IMR-90 (cell line): ENCODE measurements around the gene CXCR3. TPM values are rescaled to one million over a fixed set of nuclear protein-coding genes. Genes with fewer than 3 reads are reported as not detected.

Experiments used
- ATAC-seq: fragments of 200-7000 bp; cut with Tn5 transposase; 2 replicates; pipeline ENCODE4 v1.9.1; 2020; ENCODE audit warnings: low read depth, mild to moderate bottlenecking, moderate library complexity
- BruUV-seq: library from RNA; stranded (reverse); fragments of 400-500 nt; replicated peaks from 2 replicates; lab custom pipeline; 2021; lab: Mats Ljungman, UMichigan
- CTCF ChIA-PET: fragments of 300-600 bp; formaldehyde crosslinking; extraction: SDS; loops from one replicate; lab custom pipeline; 2021; ENCODE audit warnings: antibody characterized with exemption; lab: Yijun Ruan, JAX
- POLR2A ChIA-PET: fragments of 300-600 bp; sonication (Branson Sonifier 250); formaldehyde crosslinking; loops from one replicate; lab custom pipeline; 2022; ENCODE audit warnings: antibody characterized with exemption; ENCODE audit not compliant: unreplicated experiment; lab: Charles Lee
- DNase-seq: peaks from one replicate; pipeline ENCODE4 v3.0.0; 2013
- H2AFZ ChIP-seq: replicated peaks from 2 replicates; pipeline ENCODE3; 2013; ENCODE audit warnings: low read length, mild to moderate bottlenecking; ENCODE audit not compliant: poor library complexity
- H2AK5ac ChIP-seq: 2 replicates; pipeline ENCODE4 v1.6.1; 2013; ENCODE audit warnings: low read depth, low read length, inconsistent platforms
- H2AK9ac ChIP-seq: replicated peaks from 2 replicates; pipeline ENCODE3; 2013; ENCODE audit warnings: mild to moderate bottlenecking, low read depth, low read length, moderate library complexity; ENCODE audit not compliant: poor library complexity
- H2BK120ac ChIP-seq: 2 replicates; pipeline ENCODE4 v1.6.1; 2013; ENCODE audit warnings: low read depth, low read length, inconsistent platforms
- H2BK15ac ChIP-seq: 3 replicates; pipeline ENCODE4 v1.6.1; 2013; ENCODE audit warnings: low read depth, low read length, inconsistent platforms
- H2BK20ac ChIP-seq: 2 replicates; pipeline ENCODE4 v1.6.1; 2013; ENCODE audit warnings: low read depth, mild to moderate bottlenecking, inconsistent platforms, low read length, moderate library complexity
- H2BK5ac ChIP-seq: 2 replicates; pipeline ENCODE4 v1.6.1; 2013; ENCODE audit warnings: mild to moderate bottlenecking, low read depth, low read length, inconsistent platforms; ENCODE audit not compliant: poor library complexity, severe bottlenecking
- H3K14ac ChIP-seq: replicated peaks from 2 replicates; pipeline ENCODE4 v1.6.1; 2013; ENCODE audit warnings: low read depth, low read length, inconsistent platforms
- H3K18ac ChIP-seq: 2 replicates; pipeline ENCODE4 v1.6.1; 2013; ENCODE audit warnings: low read depth, low read length, control low read depth
- H3K23ac ChIP-seq: 2 replicates; pipeline ENCODE4 v1.6.1; 2013; ENCODE audit warnings: low read depth, low read length, inconsistent platforms
- H3K27ac ChIP-seq: 2 replicates; pipeline ENCODE4 v1.5.1; 2013; ENCODE audit warnings: mild to moderate bottlenecking, control low read depth, low read length; ENCODE audit not compliant: insufficient read depth
- H3K27me3 ChIP-seq: 2 replicates; pipeline ENCODE4 v1.6.1; 2013; ENCODE audit warnings: low read length; ENCODE audit not compliant: control insufficient read depth, insufficient read depth
- H3K36me3 ChIP-seq: 2 replicates; pipeline ENCODE4 v1.6.1; 2013; ENCODE audit warnings: low read length, mixed read lengths; ENCODE audit not compliant: control insufficient read depth, insufficient read depth
- H3K4ac ChIP-seq: 2 replicates; pipeline ENCODE4 v1.6.1; 2013; ENCODE audit warnings: low read depth, low read length, inconsistent platforms
- H3K4me1 ChIP-seq: 2 replicates; pipeline ENCODE4 v1.6.1; 2013; ENCODE audit warnings: low read length, mixed read lengths; ENCODE audit not compliant: control insufficient read depth, insufficient read depth
- H3K4me2 ChIP-seq: 2 replicates; pipeline ENCODE4 v1.6.1; 2013; ENCODE audit warnings: low read depth, mild to moderate bottlenecking, control low read depth, low read length, moderate library complexity
- H3K4me3 ChIP-seq: 2 replicates; pipeline ENCODE4 v1.5.1; 2013; ENCODE audit warnings: low read depth, mild to moderate bottlenecking, control low read depth, low read length, moderate library complexity; ENCODE audit not compliant: insufficient read depth
- H3K56ac ChIP-seq: 2 replicates; pipeline ENCODE4 v1.6.1; 2013; ENCODE audit warnings: low read length, inconsistent platforms; ENCODE audit not compliant: insufficient read depth; ENCODE audit errors: extremely low read depth
- H3K79me1 ChIP-seq, 2 experiments: 2 replicates each; pipeline ENCODE4 v1.6.1; 2013; ENCODE audit warnings: low read length in 2 of 2, inconsistent platforms in 1 of 2, low read depth in 1 of 2
- H3K9ac ChIP-seq: 2 replicates; pipeline ENCODE4 v1.6.1; 2013; ENCODE audit warnings: low read depth, low read length, control low read depth
- H3K9me1 ChIP-seq: 2 replicates; pipeline ENCODE4 v1.6.1; 2013; ENCODE audit warnings: low read length, inconsistent platforms; ENCODE audit not compliant: insufficient read depth
- H3K9me3 ChIP-seq: 2 replicates; pipeline ENCODE4 v1.6.1; 2013; ENCODE audit warnings: low read length; ENCODE audit not compliant: control insufficient read depth, insufficient read depth
- H4K20me1 ChIP-seq: 2 replicates; pipeline ENCODE4 v1.6.1; 2013; ENCODE audit warnings: low read length, inconsistent platforms; ENCODE audit not compliant: insufficient read depth
- H4K5ac ChIP-seq: 2 replicates; pipeline ENCODE4 v1.6.1; 2013; ENCODE audit warnings: mild to moderate bottlenecking, low read depth, low read length, control low read depth
- H4K8ac ChIP-seq, 2 experiments: 2 replicates each; pipeline ENCODE4 v1.6.1; 2013; ENCODE audit warnings: low read depth in 2 of 2, low read length in 2 of 2, control low read depth in 1 of 2, inconsistent platforms in 1 of 2
- H4K91ac ChIP-seq: 2 replicates; pipeline ENCODE4 v1.6.1; 2013; ENCODE audit warnings: low read depth, low read length, inconsistent platforms; ENCODE audit not compliant: insufficient read depth
- FOS ChIP-seq: fragments of 150-350 bp; IDR thresholded peaks from 2 replicates; pipeline ENCODE4 v1.6.1; 2016; ENCODE audit warnings: low read depth, low read length
- MAFK ChIP-seq: IDR thresholded peaks from 2 replicates; pipeline ENCODE4 v1.6.1; 2012; ENCODE audit warnings: low read depth, low read length, improper control_type of control experiment
- MAZ ChIP-seq: IDR thresholded peaks from 2 replicates; pipeline ENCODE4 v1.6.1; 2012; ENCODE audit warnings: low read depth, mild to moderate bottlenecking, low read length, improper control_type of control experiment, moderate library complexity, borderline replicate concordance
- MXI1 ChIP-seq: IDR thresholded peaks from 2 replicates; pipeline ENCODE4 v1.6.1; 2012; ENCODE audit warnings: low read depth, mild to moderate bottlenecking, low read length, moderate library complexity, borderline replicate concordance
- NFE2L2 ChIP-seq: fragments of 150-350 bp; IDR thresholded peaks from 2 replicates; pipeline ENCODE4 v1.6.1; 2016; ENCODE audit warnings: low read depth, mild to moderate bottlenecking, low read length
- RCOR1 ChIP-seq: IDR thresholded peaks from 2 replicates; pipeline ENCODE4 v1.6.1; 2012; ENCODE audit warnings: mild to moderate bottlenecking, low read length, improper control_type of control experiment; ENCODE audit not compliant: insufficient replicate concordance
- RFX5 ChIP-seq: IDR thresholded peaks from 2 replicates; pipeline ENCODE4 v1.8.0; 2012; ENCODE audit warnings: low read depth, mild to moderate bottlenecking, low read length, moderate library complexity
- SMC3 ChIP-seq: fragments of 150-350 bp; IDR thresholded peaks from 2 replicates; pipeline ENCODE4 v1.6.1; 2016; ENCODE audit warnings: low read depth, mild to moderate bottlenecking, antibody characterized with exemption, low read length, moderate library complexity
- WGBS, 2 experiments: methylation state at CpG; one replicate each; pipeline versions ENCODE4 v1.1.5 to v1.1.7; 2013; ENCODE audit warnings: missing lambda C conversion rate in 2 of 2; ENCODE audit not compliant: insufficient read length in 1 of 2; ENCODE audit errors: extremely low coverage in 2 of 2; 5-methylcytosine and 5-hydroxymethylcytosine counted together
- dilution Hi-C: fragments of 300-500 bp; cut with HindIII; formaldehyde crosslinking; loops from one replicate; pipeline ENCODE4 v1.14.3; 2018; ENCODE audit warnings: low sequenced_read_pairs; ENCODE audit not compliant: unreplicated experiment
- in situ Hi-C: fragments of 300-500 bp; cut with MboI; formaldehyde crosslinking; loops from 3 replicates; pipeline ENCODE4 v1.14.3; 2019; ENCODE audit warnings: low sequenced_read_pairs, inconsistent platforms, mixed read lengths
- intact Hi-C: fragments of 100-400 bp; cut with micrococcal nuclease; formaldehyde crosslinking; loops from 2 replicates; pipeline ENCODE4 v1.10.0; 2022
- polyA plus RNA-seq, 3 experiments: library from polyadenylated mRNA; depleted of rRNA; stranded (reverse); fragments of >200 nt; gene quantifications; 2 replicates each; pipeline ENCODE4 v1.2.3, GENCODE V29; 2012; ENCODE audit warnings: low replicate concordance in 1 of 3
- total RNA-seq: library from RNA; depleted of rRNA; stranded (reverse); fragments of >200 nt; gene quantifications from 2 replicates; pipeline ENCODE4 v1.2.3, GENCODE V29; 2012
- TF ChIP-seq, protein P1 (sequence below): conservative IDR thresholded peaks from 2 replicates; pipeline ENCODE4 v1.5.1; 2012; ENCODE audit warnings: mild to moderate bottlenecking, low read depth, low read length, improper control_type of control experiment
- TF ChIP-seq, protein P2 (sequence below): fragments of 150-350 bp; IDR thresholded peaks from 2 replicates; pipeline ENCODE4 v1.6.1; 2016; ENCODE audit warnings: low read depth, mild to moderate bottlenecking, low read length, moderate library complexity, borderline replicate concordance

CXCR3 gene
- total and polyA plus RNA-seq, 2 of the 4 experiments (the other 2 are of a cell fraction): not detected

DNA sequence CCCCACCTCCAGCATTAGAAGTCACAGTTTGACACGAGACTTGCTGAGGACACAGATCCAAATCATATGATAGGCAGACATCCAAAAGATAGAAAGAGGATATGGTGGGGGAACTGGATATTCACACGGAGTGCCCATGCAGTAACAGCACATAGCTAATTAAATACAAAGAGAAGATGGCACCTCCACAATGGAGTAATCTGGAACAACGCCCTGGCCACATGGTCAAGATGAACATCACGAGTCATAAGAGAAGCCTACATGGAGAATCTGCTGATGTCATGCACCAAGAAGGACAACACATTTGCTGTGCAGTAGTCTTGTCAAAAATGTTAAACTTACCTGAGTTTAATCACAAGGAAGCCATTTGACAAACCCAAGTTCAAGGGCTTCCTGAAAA is 39.0 kb upstream of the CXCR3 start:
- no TSS peak for BruUV-seq
- no peak overlapping the region for H4K8ac ChIP-seq
- no peaks in the 10 kb centered on the region for H3K79me1 ChIP-seq
- H3K23ac ChIP-seq: no peak overlapping the region
- H3K27me3 ChIP-seq: peaks cover 4% of the 10 kb centered on the region
- H2BK120ac ChIP-seq: no peak overlapping the region
- dilution Hi-C loops: no loop called here
- in situ Hi-C loops: loop anchor here (25.0 kb wide), 1 partner anchor 205 kb away; no protein-coding TSS in a partner anchor
- no peak overlapping the region for H3K56ac ChIP-seq
- no peak overlapping the region for H2BK5ac ChIP-seq
- H3K9me1 ChIP-seq: no peaks in the 10 kb centered on the region
- no peak overlapping the region for H3K4ac ChIP-seq
- H3K36me3 ChIP-seq: no peaks in the 10 kb centered on the region
- CTCF ChIA-PET: no interaction called here
- H4K20me1 ChIP-seq: no peaks in the 10 kb centered on the region
- 68% methylated on average over 2 of the region's 4 CpGs; no CpG with 5 or more reads in 1 of the 2 experiments for WGBS, 2 experiments
- no peak overlapping the region for H4K91ac ChIP-seq
- TF ChIP-seq NFE2L2 (no peak), MAZ (no peak), RCOR1 (no peak), SMC3 (no peak), RFX5 (no peak), MXI1 (no peak), FOS (no peak), MAFK (no peak)
- TF ChIP-seq, protein P1, sequence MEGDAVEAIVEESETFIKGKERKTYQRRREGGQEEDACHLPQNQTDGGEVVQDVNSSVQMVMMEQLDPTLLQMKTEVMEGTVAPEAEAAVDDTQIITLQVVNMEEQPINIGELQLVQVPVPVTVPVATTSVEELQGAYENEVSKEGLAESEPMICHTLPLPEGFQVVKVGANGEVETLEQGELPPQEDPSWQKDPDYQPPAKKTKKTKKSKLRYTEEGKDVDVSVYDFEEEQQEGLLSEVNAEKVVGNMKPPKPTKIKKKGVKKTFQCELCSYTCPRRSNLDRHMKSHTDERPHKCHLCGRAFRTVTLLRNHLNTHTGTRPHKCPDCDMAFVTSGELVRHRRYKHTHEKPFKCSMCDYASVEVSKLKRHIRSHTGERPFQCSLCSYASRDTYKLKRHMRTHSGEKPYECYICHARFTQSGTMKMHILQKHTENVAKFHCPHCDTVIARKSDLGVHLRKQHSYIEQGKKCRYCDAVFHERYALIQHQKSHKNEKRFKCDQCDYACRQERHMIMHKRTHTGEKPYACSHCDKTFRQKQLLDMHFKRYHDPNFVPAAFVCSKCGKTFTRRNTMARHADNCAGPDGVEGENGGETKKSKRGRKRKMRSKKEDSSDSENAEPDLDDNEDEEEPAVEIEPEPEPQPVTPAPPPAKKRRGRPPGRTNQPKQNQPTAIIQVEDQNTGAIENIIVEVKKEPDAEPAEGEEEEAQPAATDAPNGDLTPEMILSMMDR: no peak
- TF ChIP-seq, protein P2, sequence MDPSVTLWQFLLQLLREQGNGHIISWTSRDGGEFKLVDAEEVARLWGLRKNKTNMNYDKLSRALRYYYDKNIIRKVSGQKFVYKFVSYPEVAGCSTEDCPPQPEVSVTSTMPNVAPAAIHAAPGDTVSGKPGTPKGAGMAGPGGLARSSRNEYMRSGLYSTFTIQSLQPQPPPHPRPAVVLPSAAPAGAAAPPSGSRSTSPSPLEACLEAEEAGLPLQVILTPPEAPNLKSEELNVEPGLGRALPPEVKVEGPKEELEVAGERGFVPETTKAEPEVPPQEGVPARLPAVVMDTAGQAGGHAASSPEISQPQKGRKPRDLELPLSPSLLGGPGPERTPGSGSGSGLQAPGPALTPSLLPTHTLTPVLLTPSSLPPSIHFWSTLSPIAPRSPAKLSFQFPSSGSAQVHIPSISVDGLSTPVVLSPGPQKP: no peak
- intact Hi-C loops: no loop called here
- H3K27ac ChIP-seq: no peak overlapping the region
- DNase-seq (no peak), ATAC-seq (no peak)
- H4K5ac ChIP-seq: no peak overlapping the region
- H3K4me1 ChIP-seq: no peaks in the 10 kb centered on the region
- H2AK9ac ChIP-seq: no peak overlapping the region
- H2BK20ac ChIP-seq: no peak overlapping the region
- H3K4me2 ChIP-seq: no peak overlapping the region
- H3K18ac ChIP-seq: no peak overlapping the region
- POLR2A ChIA-PET: no interaction called here
- H2AFZ ChIP-seq: no peak overlapping the region
- no peak overlapping the region for H3K14ac ChIP-seq
- no peak overlapping the region for H3K9ac ChIP-seq
- no peak overlapping the region for H2AK5ac ChIP-seq
- no peak overlapping the region for H2BK15ac ChIP-seq
- no peak overlapping the region for H3K4me3 ChIP-seq
- H3K9me3 ChIP-seq: no peaks in the 10 kb centered on the region
